Memory B cell (primary cell): ENCODE results near the gene SLC43A3.
A peak's percentile ranks its signal among the peaks of the same experiment; 100 is the strongest.

Experiments
- ATAC-seq: fragments of 150-1000 bp; cut with Tn5 transposase; 2 replicates; pipeline ENCODE4 v1.10.0; 2021; ENCODE audit warnings: low read depth, mild to moderate bottlenecking, moderate library complexity
- DNase-seq, 2 donors: peaks; one replicate each; pipeline ENCODE4 v3.0.0; 2022; ENCODE audit warnings: low spot score in 2 of 2
- H3K27ac Mint-ChIP-seq: one replicate; pipeline ENCODE4 v1.8.0; 2022; ENCODE audit warnings: mild to moderate bottlenecking, moderate library complexity, mixed read lengths
- H3K27me3 Mint-ChIP-seq: one replicate; pipeline ENCODE4 v1.8.0; 2022; ENCODE audit warnings: mixed read lengths
- H3K36me3 Mint-ChIP-seq: one replicate; pipeline ENCODE4 v1.8.0; 2022; ENCODE audit warnings: mild to moderate bottlenecking, mixed read lengths
- H3K4me1 Mint-ChIP-seq: one replicate; pipeline ENCODE4 v1.8.0; 2022; ENCODE audit warnings: mixed read lengths
- H3K4me3 Mint-ChIP-seq: one replicate; pipeline ENCODE4 v1.8.0; 2022; ENCODE audit warnings: mild to moderate bottlenecking, moderate library complexity, mixed read lengths
- H3K9me3 Mint-ChIP-seq: one replicate; pipeline ENCODE4 v1.8.0; 2022; ENCODE audit warnings: mixed read lengths

The SLC43A3 gene

GRCh38 chr11:57427727-57428082 lies 784 bp upstream of the SLC43A3 start:
- Mint-ChIP-seq H3K36me3 (peaks cover 5% of the 10 kb centered on the region), H3K27me3 (no peaks in the 10 kb centered on the region), H3K27ac (peak overlapping the region; percentile 97), H3K4me1 (peaks cover 27% of the 10 kb centered on the region), H3K9me3 (no peaks in the 10 kb centered on the region), H3K4me3 (peak overlapping the region; percentile 99)
- no peak for DNase-seq
- ATAC-seq, result no peak

GRCh38 chr11:57426439-57426928 lies 437 bp downstream of the SLC43A3 start:
- Mint-ChIP-seq H3K36me3 (peaks cover 9% of the 10 kb centered on the region), H3K9me3 (no peaks in the 10 kb centered on the region), H3K4me3 (peak overlapping the region; percentile 99), H3K27ac (peak overlapping the region; percentile 97), H3K27me3 (no peaks in the 10 kb centered on the region), H3K4me1 (peaks cover 27% of the 10 kb centered on the region)
- no peak for ATAC-seq
- DNase-seq, result peak in 1 of 2 donors; percentile 7

DNA sequence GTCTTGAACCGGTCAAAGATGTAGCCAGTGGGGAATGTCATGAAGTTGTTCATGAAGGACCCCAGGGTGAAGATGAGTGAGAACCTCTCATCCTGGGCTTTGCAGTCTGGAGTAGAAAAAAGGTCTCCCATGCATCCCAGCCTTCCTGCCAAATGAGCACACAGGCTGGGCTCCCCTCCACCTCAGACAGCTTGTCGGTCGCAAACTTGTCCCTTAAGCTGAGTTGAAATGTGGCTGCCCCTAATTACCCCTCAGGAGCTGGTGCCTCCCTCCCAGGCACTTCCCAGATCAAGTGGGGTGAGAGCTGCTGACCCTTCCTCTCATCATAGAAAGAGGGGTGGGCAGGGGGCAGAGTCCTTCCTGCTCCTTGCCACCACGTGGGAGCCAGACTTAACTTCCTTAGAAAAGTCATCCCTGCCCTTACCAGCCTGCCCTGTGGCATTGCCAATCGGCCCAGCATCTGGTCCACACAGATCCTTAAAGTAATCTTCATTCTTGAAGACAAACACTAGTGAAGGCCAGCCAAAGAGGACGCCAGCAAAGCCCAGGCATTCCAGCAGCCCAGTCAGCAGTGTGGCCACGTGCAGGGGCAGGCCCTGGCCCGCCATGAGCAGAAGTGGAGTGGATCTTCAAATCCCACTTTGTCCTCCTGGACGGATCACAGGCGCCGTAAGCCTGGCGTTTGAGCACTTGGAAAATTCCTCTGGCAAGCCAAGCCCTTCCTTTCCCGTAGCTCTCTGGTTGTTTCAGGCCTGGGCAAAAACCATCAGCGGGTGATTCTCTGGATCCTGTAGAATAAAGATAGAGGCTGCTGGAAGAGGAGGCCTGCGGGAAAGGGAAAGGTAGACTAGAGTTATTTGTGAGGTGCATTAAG lies 1.1 kb downstream of the SLC43A3 start:
- peak overlapping the region; percentile 99 for H3K4me3 Mint-ChIP-seq
- peak overlapping the region; percentile 97 for H3K27ac Mint-ChIP-seq
- H3K27me3 Mint-ChIP-seq, result no peaks in the 10 kb centered on the region
- H3K4me1 Mint-ChIP-seq, result peaks cover 27% of the 10 kb centered on the region
- H3K9me3 Mint-ChIP-seq, result no peaks in the 10 kb centered on the region
- no peak for DNase-seq
- H3K36me3 Mint-ChIP-seq, result peaks cover 9% of the 10 kb centered on the region
- no peak for ATAC-seq

- ATAC-seq (peak; percentile 83), DNase-seq (peak; percentile 14 to 32)
- H3K27ac Mint-ChIP-seq, result peak overlapping the region; percentile 53
- H3K4me1 Mint-ChIP-seq, result peaks cover 27% of the 10 kb centered on the region
- no peaks in the 10 kb centered on the region for H3K27me3 Mint-ChIP-seq
- peaks cover 12% of the 10 kb centered on the region for H3K36me3 Mint-ChIP-seq
- H3K9me3 Mint-ChIP-seq, result no peaks in the 10 kb centered on the region
- H3K4me3 Mint-ChIP-seq, result peak overlapping the region; percentile 55
Measured at GRCh38 chr11:57424792-57425564, 1.9 kb downstream of the SLC43A3 start.

- DNase-seq (no peak), ATAC-seq (no peak)
- Mint-ChIP-seq H3K27ac (peak overlapping the region; percentile 53), H3K9me3 (no peaks in the 10 kb centered on the region), H3K27me3 (no peaks in the 10 kb centered on the region), H3K36me3 (peaks cover 13% of the 10 kb centered on the region), H3K4me1 (peaks cover 27% of the 10 kb centered on the region), H3K4me3 (peak overlapping the region; percentile 55)
Measured at GRCh38 chr11:57424137-57424791, 2.7 kb downstream of the SLC43A3 start.

- ATAC-seq, result no peak
- Mint-ChIP-seq H3K4me3 (no peak overlapping the region), H3K4me1 (peaks cover 27% of the 10 kb centered on the region), H3K27me3 (no peaks in the 10 kb centered on the region), H3K36me3 (peaks cover 14% of the 10 kb centered on the region), H3K27ac (peak overlapping the region; percentile 24), H3K9me3 (no peaks in the 10 kb centered on the region)
- no peak for DNase-seq
Measured at GRCh38 chr11:57422669-57423068, 4.3 kb downstream of the SLC43A3 start.

- Mint-ChIP-seq H3K27me3 (no peaks in the 10 kb centered on the region), H3K4me1 (peaks cover 20% of the 10 kb centered on the region), H3K36me3 (peaks cover 20% of the 10 kb centered on the region), H3K27ac (no peak overlapping the region), H3K4me3 (no peak overlapping the region), H3K9me3 (no peaks in the 10 kb centered on the region)
- no peak for DNase-seq
- no peak for ATAC-seq
Measured at GRCh38 chr11:57421805-57422204, 5.1 kb downstream of the SLC43A3 start.

DNA sequence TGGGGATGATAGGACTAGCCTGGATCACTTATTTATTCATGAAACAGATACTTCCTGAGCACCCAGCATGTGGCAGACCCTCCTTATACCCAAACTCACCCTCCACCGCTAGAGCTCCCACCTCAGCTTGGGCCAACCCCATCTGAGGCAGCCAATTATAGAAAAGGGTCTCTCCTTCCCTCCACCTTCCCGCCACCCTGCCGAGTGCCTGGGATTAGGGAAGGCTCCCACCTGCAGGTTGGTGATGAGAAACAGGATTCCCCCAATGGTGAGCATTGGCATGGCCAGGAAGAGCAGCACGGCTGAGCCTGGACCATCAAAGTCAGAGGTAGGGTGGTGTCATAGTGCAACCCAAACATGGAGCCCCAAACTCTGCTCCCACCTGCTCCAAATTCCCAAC lies 5.9 kb downstream of the SLC43A3 start:
- H3K27me3 Mint-ChIP-seq, result no peaks in the 10 kb centered on the region
- no peaks in the 10 kb centered on the region for H3K9me3 Mint-ChIP-seq
- peaks cover 22% of the 10 kb centered on the region for H3K36me3 Mint-ChIP-seq
- no peak overlapping the region for H3K4me3 Mint-ChIP-seq
- no peak for ATAC-seq
- peaks cover 14% of the 10 kb centered on the region for H3K4me1 Mint-ChIP-seq
- DNase-seq, result no peak
- H3K27ac Mint-ChIP-seq, result no peak overlapping the region

- H3K27me3 Mint-ChIP-seq, result no peaks in the 10 kb centered on the region
- no peaks in the 10 kb centered on the region for H3K4me1 Mint-ChIP-seq
- H3K9me3 Mint-ChIP-seq, result no peaks in the 10 kb centered on the region
- no peak overlapping the region for H3K4me3 Mint-ChIP-seq
- DNase-seq (no peak), ATAC-seq (no peak)
- no peak overlapping the region for H3K27ac Mint-ChIP-seq
- H3K36me3 Mint-ChIP-seq, result peaks cover 35% of the 10 kb centered on the region
Measured at GRCh38 chr11:57419146-57419545, 7.8 kb downstream of the SLC43A3 start.

DNA sequence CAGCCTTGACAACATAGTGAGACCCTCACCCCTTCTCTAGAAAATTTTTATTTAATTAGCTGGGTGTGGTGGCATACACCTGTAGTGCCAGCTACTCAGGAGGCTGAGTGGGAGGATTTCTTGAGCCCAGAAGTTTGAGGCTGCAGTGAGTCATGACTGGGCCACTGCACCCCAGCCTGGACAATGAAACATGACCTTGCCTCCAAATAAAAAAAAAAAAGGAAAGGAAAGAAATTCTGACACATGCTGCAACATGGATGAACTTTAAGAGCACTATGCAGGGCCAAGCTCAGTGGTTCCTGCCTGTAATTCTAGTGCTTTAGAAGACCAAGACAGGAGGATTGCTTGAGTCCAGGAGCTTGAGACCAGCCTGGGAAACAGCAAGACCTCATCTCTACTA lies 8.8 kb downstream of the SLC43A3 start:
- Mint-ChIP-seq H3K27me3 (no peaks in the 10 kb centered on the region), H3K36me3 (peaks cover 42% of the 10 kb centered on the region), H3K4me3 (no peak overlapping the region), H3K4me1 (no peaks in the 10 kb centered on the region), H3K27ac (no peak overlapping the region), H3K9me3 (no peaks in the 10 kb centered on the region)
- ATAC-seq (no peak), DNase-seq (no peak)

DNA sequence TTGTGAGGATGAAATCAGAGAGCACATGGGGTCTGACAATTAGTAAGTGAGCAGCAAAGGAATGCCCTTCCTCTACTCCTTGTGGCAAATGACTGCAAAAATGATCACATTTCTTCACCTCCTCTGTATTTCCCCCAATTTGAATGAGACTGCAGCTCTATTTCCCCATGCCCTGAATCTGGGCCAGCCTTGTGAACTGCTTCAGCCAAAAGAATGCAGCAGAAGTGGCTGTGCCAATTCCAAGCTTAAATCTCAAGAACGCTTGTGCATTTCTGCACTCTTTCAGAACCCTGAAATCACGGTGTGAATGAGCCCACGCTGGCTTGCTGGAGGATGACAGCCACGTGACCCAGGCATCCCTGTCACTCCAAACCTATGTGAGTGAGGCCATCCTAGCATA lies 9.9 kb downstream of the SLC43A3 start:
- Mint-ChIP-seq H3K36me3 (peaks cover 44% of the 10 kb centered on the region), H3K9me3 (no peaks in the 10 kb centered on the region), H3K4me3 (no peak overlapping the region), H3K4me1 (no peaks in the 10 kb centered on the region), H3K27me3 (no peaks in the 10 kb centered on the region), H3K27ac (no peak overlapping the region)
- no peak for DNase-seq
- no peak for ATAC-seq

DNA sequence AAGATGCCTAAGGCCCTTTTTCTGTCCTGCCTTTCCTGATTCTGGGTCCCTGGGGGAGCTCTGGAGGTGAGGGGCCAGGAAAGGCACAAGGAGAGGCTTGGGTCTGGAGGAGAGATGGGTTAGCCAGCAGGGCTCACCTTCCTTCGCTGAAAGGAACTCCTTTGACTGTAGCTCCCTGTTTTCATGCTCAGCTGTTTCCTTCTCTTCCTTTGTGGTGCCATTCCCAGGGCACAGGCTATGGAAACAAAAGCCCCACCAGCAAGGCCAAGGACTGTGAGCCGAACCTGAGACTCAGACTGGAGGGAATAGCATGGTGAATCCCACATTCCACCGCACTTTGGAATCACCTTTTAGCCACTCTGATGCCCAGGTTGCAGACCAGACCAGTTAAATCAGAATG lies 10.5 kb downstream of the SLC43A3 start:
- Mint-ChIP-seq H3K4me1 (no peaks in the 10 kb centered on the region), H3K27ac (no peak overlapping the region), H3K27me3 (no peaks in the 10 kb centered on the region), H3K4me3 (no peak overlapping the region), H3K9me3 (no peaks in the 10 kb centered on the region), H3K36me3 (peaks cover 44% of the 10 kb centered on the region)
- no peak for ATAC-seq
- no peak for DNase-seq

GRCh38 chr11:57414612-57415212 lies 12.2 kb downstream of the SLC43A3 start:
- H3K27ac Mint-ChIP-seq, result no peak overlapping the region

GRCh38 chr11:57413681-57414080 lies 13.2 kb downstream of the SLC43A3 start:
- ATAC-seq (no peak), DNase-seq (no peak)
- H3K9me3 Mint-ChIP-seq, result no peaks in the 10 kb centered on the region
- no peak overlapping the region for H3K27ac Mint-ChIP-seq
- H3K27me3 Mint-ChIP-seq, result no peaks in the 10 kb centered on the region
- H3K36me3 Mint-ChIP-seq, result peaks cover 50% of the 10 kb centered on the region
- H3K4me3 Mint-ChIP-seq, result no peak overlapping the region
- H3K4me1 Mint-ChIP-seq, result no peaks in the 10 kb centered on the region

More at GRCh38 chr11:57414612-57415212, 12.2 kb downstream of the SLC43A3 start:
- H3K9me3 Mint-ChIP-seq, result no peaks in the 10 kb centered on the region
- peaks cover 47% of the 10 kb centered on the region for H3K36me3 Mint-ChIP-seq
- no peaks in the 10 kb centered on the region for H3K4me1 Mint-ChIP-seq
- H3K4me3 Mint-ChIP-seq, result no peak overlapping the region
- DNase-seq, result no peak
- no peaks in the 10 kb centered on the region for H3K27me3 Mint-ChIP-seq
- ATAC-seq, result no peak
